ENCODE data around the gene AFF3.

The AFF3 gene

GRCh38 chr2:99706735-99707134 lies 435.7 kb downstream of the AFF3 start:
- Histone ChIP-seq H3F3A (ENCODE audit: insufficient read depth, low read length) (no peaks in the 10 kb centered on the region), H3K4me2 (ENCODE audit: low read depth, low read length) (no peak overlapping the region), H3K9me2 (replicated peaks; ENCODE audit: insufficient read depth, low read length) (no peaks in the 10 kb centered on the region), H3K36me3 (replicated peaks; ENCODE audit: insufficient read depth, low read length) (no peaks in the 10 kb centered on the region), H3K79me2 (ENCODE audit: low read length) (no peaks in the 10 kb centered on the region), H3K9ac (ENCODE audit: low read length) (no peak overlapping the region), H2AFZ (ENCODE audit: low read length) (no peak overlapping the region), H3K9me3 (replicated peaks; ENCODE audit: insufficient read depth, low read length) (no peaks in the 10 kb centered on the region), H3K27ac (ENCODE audit: low read length) (no peak overlapping the region), H3K27me3 (replicated peaks; ENCODE audit: insufficient read depth, low read length) (no peaks in the 10 kb centered on the region), H4K20me1 (ENCODE audit: insufficient read depth, low read length) (no peaks in the 10 kb centered on the region), H3K4me3 (ENCODE audit: low read length) (no peak overlapping the region), H3K4me1 (ENCODE audit: low read length) (no peaks in the 10 kb centered on the region)
- no peak for DNase-seq
- no peak for TF ChIP-seq EZH2 (optimal IDR thresholded peaks at IDR 0.05; ENCODE audit: low read depth, low read length)

- Histone ChIP-seq H3K27me3 (replicated peaks; ENCODE audit: insufficient read depth, low read length) (no peaks in the 10 kb centered on the region), H2AFZ (ENCODE audit: low read length) (no peak overlapping the region), H3K9me3 (replicated peaks; ENCODE audit: insufficient read depth, low read length) (no peaks in the 10 kb centered on the region), H3K79me2 (ENCODE audit: low read length) (no peaks in the 10 kb centered on the region), H3F3A (ENCODE audit: insufficient read depth, low read length) (no peaks in the 10 kb centered on the region), H3K4me2 (ENCODE audit: low read depth, low read length) (no peak overlapping the region), H4K20me1 (ENCODE audit: insufficient read depth, low read length) (no peaks in the 10 kb centered on the region), H3K4me1 (ENCODE audit: low read length) (no peaks in the 10 kb centered on the region), H3K9ac (ENCODE audit: low read length) (no peak overlapping the region), H3K36me3 (replicated peaks; ENCODE audit: insufficient read depth, low read length) (no peaks in the 10 kb centered on the region), H3K27ac (ENCODE audit: low read length) (no peak overlapping the region), H3K4me3 (ENCODE audit: low read length) (no peak overlapping the region), H3K9me2 (replicated peaks; ENCODE audit: insufficient read depth, low read length) (no peaks in the 10 kb centered on the region)
- TF ChIP-seq CTCF (IDR thresholded peaks at IDR 0.05; ENCODE audit: low read length): no peak
- TF ChIP-seq EZH2 (optimal IDR thresholded peaks at IDR 0.05; ENCODE audit: low read depth, low read length): no peak
- TF ChIP-seq EZH2phosphoT487 (IDR thresholded peaks at IDR 0.05; ENCODE audit: low read length): no peak
- no peak for DNase-seq
These were observed 440.9 kb downstream of the AFF3 start for GRCh38 chr2:99701503-99701902.

- Histone ChIP-seq H3K27ac (ENCODE audit: low read length) (no peak overlapping the region), H3K9me3 (replicated peaks; ENCODE audit: insufficient read depth, low read length) (no peaks in the 10 kb centered on the region), H3K4me2 (ENCODE audit: low read depth, low read length) (no peak overlapping the region), H3K27me3 (replicated peaks; ENCODE audit: insufficient read depth, low read length) (no peaks in the 10 kb centered on the region), H3K36me3 (replicated peaks; ENCODE audit: insufficient read depth, low read length) (no peaks in the 10 kb centered on the region), H3F3A (ENCODE audit: insufficient read depth, low read length) (no peaks in the 10 kb centered on the region), H3K4me1 (ENCODE audit: low read length) (no peaks in the 10 kb centered on the region), H3K79me2 (ENCODE audit: low read length) (no peaks in the 10 kb centered on the region), H4K20me1 (ENCODE audit: insufficient read depth, low read length) (no peaks in the 10 kb centered on the region), H3K9ac (ENCODE audit: low read length) (no peak overlapping the region), H3K4me3 (ENCODE audit: low read length) (no peak overlapping the region), H2AFZ (ENCODE audit: low read length) (no peak overlapping the region), H3K9me2 (replicated peaks; ENCODE audit: insufficient read depth, low read length) (no peaks in the 10 kb centered on the region)
- DNase-seq: no peak
- TF ChIP-seq EZH2 (optimal IDR thresholded peaks at IDR 0.05; ENCODE audit: low read depth, low read length): no peak
- no peak for TF ChIP-seq EZH2phosphoT487 (IDR thresholded peaks at IDR 0.05; ENCODE audit: low read length)
- TF ChIP-seq CTCF (IDR thresholded peaks at IDR 0.05; ENCODE audit: low read length): no peak
These were observed 441.6 kb downstream of the AFF3 start for GRCh38 chr2:99700482-99701398.

- Histone ChIP-seq H3K27me3 (replicated peaks; ENCODE audit: insufficient read depth, low read length) (no peaks in the 10 kb centered on the region), H2AFZ (ENCODE audit: low read length) (no peak overlapping the region), H3K36me3 (replicated peaks; ENCODE audit: insufficient read depth, low read length) (no peaks in the 10 kb centered on the region), H3K4me3 (ENCODE audit: low read length) (no peak overlapping the region), H3K9me2 (replicated peaks; ENCODE audit: insufficient read depth, low read length) (no peaks in the 10 kb centered on the region), H3F3A (ENCODE audit: insufficient read depth, low read length) (no peaks in the 10 kb centered on the region), H3K9me3 (replicated peaks; ENCODE audit: insufficient read depth, low read length) (no peaks in the 10 kb centered on the region), H3K79me2 (ENCODE audit: low read length) (no peaks in the 10 kb centered on the region), H3K27ac (ENCODE audit: low read length) (no peak overlapping the region), H4K20me1 (ENCODE audit: insufficient read depth, low read length) (no peaks in the 10 kb centered on the region), H3K9ac (ENCODE audit: low read length) (no peak overlapping the region), H3K4me1 (ENCODE audit: low read length) (no peaks in the 10 kb centered on the region), H3K4me2 (ENCODE audit: low read depth, low read length) (no peak overlapping the region)
- no peak for DNase-seq
- TF ChIP-seq EZH2phosphoT487 (IDR thresholded peaks at IDR 0.05; ENCODE audit: low read length) (no peak), EZH2 (optimal IDR thresholded peaks at IDR 0.05; ENCODE audit: low read depth, low read length) (no peak), CTCF (IDR thresholded peaks at IDR 0.05; ENCODE audit: low read length) (no peak)
These were observed 443.5 kb downstream of the AFF3 start for GRCh38 chr2:99698896-99699295.
